Mucosa of rectum (tissue), 2 donors: ENCODE results near the gene PPBP.

Experiments used
- H3K27ac ChIP-seq, 2 donors: one replicate each; pipeline ENCODE4 v1.7.0; 2013; ENCODE audit warnings: inconsistent platforms in 2 of 2, low read depth in 2 of 2, low read length in 2 of 2
- H3K27me3 ChIP-seq, 2 donors: one replicate each; pipeline ENCODE4 v1.7.0; 2013; ENCODE audit warnings: low read length in 2 of 2; ENCODE audit not compliant: control insufficient read depth in 2 of 2, insufficient read depth in 2 of 2
- H3K36me3 ChIP-seq, 2 donors: one replicate each; pipeline ENCODE4 v1.7.0; 2013; ENCODE audit warnings: low read length in 2 of 2; ENCODE audit not compliant: control insufficient read depth in 2 of 2, insufficient read depth in 2 of 2
- H3K4me1 ChIP-seq, 2 donors: one replicate each; pipeline ENCODE4 v1.7.0; 2013; ENCODE audit warnings: low read length in 2 of 2, mild to moderate bottlenecking in 1 of 2; ENCODE audit not compliant: control insufficient read depth in 2 of 2, insufficient read depth in 2 of 2
- H3K4me3 ChIP-seq, 2 donors: one replicate each; pipeline ENCODE4 v1.7.0; 2013; ENCODE audit warnings: low read length in 2 of 2
- H3K9ac ChIP-seq, 2 donors: one replicate each; pipeline ENCODE4 v1.7.0; 2013; ENCODE audit warnings: low read length in 2 of 2, low read depth in 1 of 2, mild to moderate bottlenecking in 1 of 2
- H3K9me3 ChIP-seq, 2 donors: one replicate each; pipeline ENCODE4 v1.7.0; 2013; ENCODE audit warnings: low read length in 2 of 2; ENCODE audit not compliant: control insufficient read depth in 2 of 2
- donor health status: healthy.
- donor health status: Normal muscosa, but diverticular disease.

The PPBP gene, protein sequence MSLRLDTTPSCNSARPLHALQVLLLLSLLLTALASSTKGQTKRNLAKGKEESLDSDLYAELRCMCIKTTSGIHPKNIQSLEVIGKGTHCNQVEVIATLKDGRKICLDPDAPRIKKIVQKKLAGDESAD

DNA sequence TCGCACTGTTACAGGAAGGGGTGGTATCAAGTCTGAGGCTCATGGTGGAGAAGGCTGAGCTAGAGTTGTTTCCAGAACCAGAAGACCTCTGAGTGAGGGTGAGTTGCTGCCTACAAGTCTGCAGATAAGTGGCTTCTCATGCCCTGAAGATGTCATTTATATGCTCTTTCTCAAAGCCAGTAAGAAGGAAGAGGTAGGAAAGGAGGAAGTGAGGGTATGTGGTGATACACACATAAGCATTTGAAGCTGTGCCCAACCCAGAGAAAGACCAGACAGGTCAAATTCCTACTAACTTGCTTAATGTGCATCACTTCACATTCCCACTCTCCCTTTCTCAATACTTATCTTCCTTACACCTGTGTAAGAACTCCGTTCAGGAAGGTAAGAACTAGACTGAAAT is at the start of gene PPBP:
Gene PPBP (minus strand): TSS at position 130 of the 400 bp plus-strand sequence. CDS start 87 bp downstream, at position 43.
- Histone ChIP-seq H3K4me1 (no peaks in the 10 kb centered on the region), H3K27me3 (no peaks in the 10 kb centered on the region), H3K4me3 (no peak within 1 kb of the TSS), H3K9me3 (no peaks in the 10 kb centered on the region), H3K27ac (no peak within 1 kb of the TSS), H3K36me3 (no peaks in the 10 kb centered on the region), H3K9ac (no peak within 1 kb of the TSS)

DNA sequence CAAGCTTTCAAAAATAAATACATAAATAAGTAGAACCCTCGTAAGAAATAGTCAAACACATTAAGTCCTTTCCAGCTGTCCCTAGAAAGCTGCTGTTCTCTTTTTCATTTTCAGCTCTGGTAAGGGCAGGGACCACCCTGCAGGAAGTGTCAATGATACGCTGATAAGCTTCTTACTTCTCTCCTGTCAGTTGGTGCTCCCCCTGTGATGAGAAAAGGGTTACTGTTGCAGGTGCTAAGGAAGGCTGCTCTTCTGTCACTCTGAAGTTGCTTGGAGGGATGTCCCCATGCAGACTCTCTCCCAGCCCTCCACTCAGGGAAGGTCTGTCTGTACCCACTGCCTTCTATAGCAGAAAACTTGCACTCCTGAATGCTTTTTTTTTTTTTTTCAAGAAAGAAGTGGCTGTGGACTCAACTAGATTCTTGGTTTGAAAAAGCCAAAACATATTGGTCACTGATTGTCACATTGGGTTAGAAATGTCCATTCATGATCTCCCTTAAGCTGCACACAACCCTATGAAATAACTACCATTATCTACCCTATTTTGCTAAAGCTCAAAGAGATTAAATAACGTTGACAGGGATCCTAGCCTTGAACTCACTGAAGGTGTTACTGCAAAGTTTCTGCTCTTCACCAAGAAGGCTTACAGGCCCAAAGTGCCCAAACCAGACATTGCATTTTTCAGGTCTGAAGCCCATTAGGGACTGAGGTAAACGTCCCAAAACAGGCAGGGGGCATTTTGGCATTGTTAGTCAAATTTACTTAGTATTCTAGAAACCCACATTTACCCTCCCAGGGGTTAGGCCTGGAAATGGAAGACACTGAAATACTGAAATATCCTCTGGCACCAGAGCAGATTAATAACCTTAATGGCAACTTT is 49.3 kb upstream of the PPBP start:
- peaks cover 0 to 10% of the 10 kb centered on the region in 2 donors for H3K4me1 ChIP-seq
- no peaks in the 10 kb centered on the region for H3K9me3 ChIP-seq
- peak overlapping the region; percentile 87 to 91 for H3K9ac ChIP-seq
- no peaks in the 10 kb centered on the region for H3K36me3 ChIP-seq
- H3K4me3 ChIP-seq: peak overlapping the region; percentile 88 to 95
- H3K27ac ChIP-seq: peak overlapping the region in 1 of 2 donors; percentile 69
- no peaks in the 10 kb centered on the region for H3K27me3 ChIP-seq

DNA sequence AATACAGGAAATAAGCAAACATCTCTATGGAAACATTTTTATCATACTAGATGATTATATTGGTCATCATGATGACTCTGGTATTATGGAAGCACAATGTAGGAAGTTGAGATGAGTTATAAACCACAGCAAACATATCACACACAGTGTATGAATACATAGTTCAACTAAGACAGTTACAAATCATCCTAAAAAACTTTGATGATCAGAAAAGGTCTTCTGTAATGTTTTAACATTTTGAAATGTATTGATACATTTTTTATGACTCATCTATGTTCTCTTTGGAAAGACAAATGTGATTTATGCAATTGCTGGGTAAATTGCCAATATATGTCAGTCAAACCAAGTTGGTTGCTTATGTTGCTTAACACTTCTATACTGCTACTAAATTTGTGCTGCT is 45.7 kb upstream of the PPBP start:
- H3K9me3 ChIP-seq: no peaks in the 10 kb centered on the region
- H3K4me3 ChIP-seq: no peak overlapping the region
- no peaks in the 10 kb centered on the region for H3K36me3 ChIP-seq
- H3K4me1 ChIP-seq: peaks cover 4 to 10% of the 10 kb centered on the region in 2 donors
- no peak overlapping the region for H3K9ac ChIP-seq
- no peaks in the 10 kb centered on the region for H3K27me3 ChIP-seq
- no peak overlapping the region for H3K27ac ChIP-seq

DNA sequence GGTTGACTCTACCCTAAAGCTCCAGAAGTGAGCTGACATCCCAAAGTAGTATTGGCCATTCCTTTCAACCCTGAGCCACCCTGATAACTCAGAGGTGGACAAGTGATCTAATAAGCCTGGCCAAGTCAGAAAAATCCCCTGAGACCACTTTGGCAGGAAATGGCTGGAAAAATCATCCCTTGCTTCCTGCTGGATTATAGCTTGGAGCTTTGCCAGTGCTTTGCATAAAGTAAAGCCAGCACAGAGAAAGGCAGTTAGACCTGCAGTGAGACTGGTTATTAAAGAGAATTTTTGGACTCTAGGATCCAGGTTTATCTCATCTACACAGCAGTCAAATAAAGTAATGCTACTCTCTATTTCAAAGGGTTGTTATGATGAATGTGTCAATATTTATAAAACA is 44.1 kb upstream of the PPBP start:
- Histone ChIP-seq H3K4me1 (peaks cover under 1 to 4% of the 10 kb centered on the region in 2 donors), H3K9ac (no peak overlapping the region), H3K27ac (peak overlapping the region; percentile 30 to 62), H3K27me3 (no peaks in the 10 kb centered on the region), H3K36me3 (no peaks in the 10 kb centered on the region), H3K9me3 (no peaks in the 10 kb centered on the region), H3K4me3 (no peak overlapping the region)

DNA sequence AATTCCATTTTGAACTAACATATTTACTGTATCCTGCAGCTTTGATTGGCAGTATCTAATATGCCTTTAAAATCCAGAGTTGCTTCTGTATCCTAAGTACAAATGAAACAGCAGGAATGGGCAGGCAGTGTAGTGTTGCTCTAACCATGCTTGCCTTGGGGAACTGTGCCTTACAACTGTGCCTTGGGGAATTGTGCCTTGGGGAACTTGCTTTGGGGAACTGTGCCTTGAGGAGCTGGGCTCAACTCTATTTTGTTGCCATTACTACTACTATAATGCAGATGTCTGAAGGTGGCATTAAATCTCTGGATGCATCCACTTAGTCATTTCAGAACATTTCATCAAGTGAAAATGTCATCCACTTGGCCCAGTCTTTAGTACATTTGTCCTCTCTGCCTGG is 43.6 kb upstream of the PPBP start:
- H3K4me1 ChIP-seq: peaks cover 0 to 4% of the 10 kb centered on the region in 2 donors
- no peaks in the 10 kb centered on the region for H3K9me3 ChIP-seq
- H3K4me3 ChIP-seq: no peak overlapping the region
- H3K36me3 ChIP-seq: no peaks in the 10 kb centered on the region
- H3K27me3 ChIP-seq: no peaks in the 10 kb centered on the region
- H3K9ac ChIP-seq: no peak overlapping the region
- H3K27ac ChIP-seq: peak overlapping the region; percentile 30 to 62

DNA sequence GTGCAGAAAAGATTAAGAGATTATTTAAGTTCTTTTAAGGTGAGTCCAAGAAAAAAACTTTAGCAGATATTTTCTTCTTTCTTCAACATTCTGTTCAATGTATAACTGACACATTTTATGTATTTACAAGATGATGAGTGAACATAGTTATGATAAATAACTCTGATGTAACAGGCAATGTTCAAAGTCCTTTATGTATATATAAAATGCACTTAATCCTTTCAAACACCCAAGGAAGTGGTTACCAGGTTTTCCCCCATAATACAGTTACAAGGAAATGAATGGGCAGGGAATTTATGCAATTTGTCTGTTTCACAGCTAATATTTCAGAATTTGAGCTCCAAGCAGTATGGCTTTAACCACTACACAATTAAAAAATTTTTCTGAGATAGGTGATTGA is 42.3 kb upstream of the PPBP start:
- Histone ChIP-seq H3K9me3 (peaks cover 0 to 4% of the 10 kb centered on the region in 2 donors), H3K9ac (no peak overlapping the region), H3K36me3 (no peaks in the 10 kb centered on the region), H3K27me3 (no peaks in the 10 kb centered on the region), H3K4me1 (peaks cover 0 to 4% of the 10 kb centered on the region in 2 donors), H3K4me3 (no peak overlapping the region), H3K27ac (no peak overlapping the region)

DNA sequence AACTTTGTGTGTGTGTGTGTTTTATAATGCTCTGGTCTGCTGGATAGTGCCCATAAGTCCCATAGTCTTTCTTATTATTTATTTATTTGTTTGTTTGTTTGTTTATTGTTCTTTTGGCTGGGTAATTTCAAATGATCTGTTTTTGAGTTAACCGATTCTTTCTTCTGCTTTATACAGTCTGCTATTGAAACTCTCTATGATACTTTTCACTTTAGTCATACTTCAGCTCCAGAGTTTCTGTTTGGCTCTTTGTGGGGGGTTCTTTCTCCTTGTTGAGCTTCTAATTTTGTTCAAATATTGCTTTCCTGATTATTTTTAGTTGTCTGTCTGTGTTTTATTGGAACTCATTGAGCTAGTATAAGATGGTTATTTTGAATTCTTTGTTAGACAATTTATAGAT is 40.5 kb upstream of the PPBP start:
- Histone ChIP-seq H3K4me3 (no peak overlapping the region), H3K9me3 (peaks cover 0 to 4% of the 10 kb centered on the region in 2 donors), H3K9ac (no peak overlapping the region), H3K36me3 (no peaks in the 10 kb centered on the region), H3K27ac (no peak overlapping the region), H3K27me3 (no peaks in the 10 kb centered on the region), H3K4me1 (peaks cover 4 to 5% of the 10 kb centered on the region in 2 donors)

DNA sequence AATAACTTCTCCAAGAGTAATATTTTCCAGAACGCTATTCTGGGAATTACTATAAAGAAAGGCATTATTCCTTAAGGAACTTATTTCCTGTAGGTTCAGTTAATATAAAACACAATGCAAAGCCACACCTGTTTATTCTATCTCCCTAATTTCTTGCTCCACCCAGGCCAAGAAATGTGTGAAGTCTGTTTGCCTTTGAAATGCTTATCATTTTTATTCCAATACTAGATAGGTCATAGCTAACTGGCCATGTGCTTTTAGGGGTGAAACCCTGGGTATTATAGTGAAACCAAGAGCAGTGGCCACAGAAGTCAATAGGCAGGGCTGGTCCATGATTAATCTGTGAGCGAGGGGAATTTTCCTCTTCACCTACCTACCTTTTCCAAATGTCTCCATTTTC is 35.7 kb upstream of the PPBP start:
- H3K4me3 ChIP-seq: peak overlapping the region in 1 of 2 donors; percentile 39
- H3K27me3 ChIP-seq: no peaks in the 10 kb centered on the region
- H3K4me1 ChIP-seq: peaks cover 0 to 5% of the 10 kb centered on the region in 2 donors
- no peak overlapping the region for H3K9ac ChIP-seq
- H3K27ac ChIP-seq: peak overlapping the region; percentile 72 to 81
- H3K36me3 ChIP-seq: no peaks in the 10 kb centered on the region
- peaks cover 0 to 4% of the 10 kb centered on the region in 2 donors for H3K9me3 ChIP-seq

DNA sequence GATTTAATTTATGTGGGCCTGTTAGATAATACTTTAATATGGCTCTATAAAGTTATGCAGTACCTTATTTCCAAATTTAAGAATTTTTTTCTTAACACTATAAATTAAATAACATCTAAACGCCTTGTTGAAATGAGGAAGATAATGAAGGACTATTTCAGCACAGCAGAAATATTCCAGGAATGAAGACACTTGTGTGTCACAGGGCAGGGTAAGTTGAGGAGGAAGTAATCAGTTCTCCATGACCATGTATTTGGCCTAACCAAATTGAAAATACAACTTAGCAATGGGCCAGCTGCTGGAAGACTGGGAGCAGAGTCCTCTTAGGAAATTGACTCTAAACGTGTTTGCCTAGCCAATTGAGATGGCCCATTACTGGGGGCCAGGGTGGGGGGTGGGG is 33.6 kb upstream of the PPBP start:
- H3K4me3 ChIP-seq: no peak overlapping the region
- peaks cover 0 to 4% of the 10 kb centered on the region in 2 donors for H3K9me3 ChIP-seq
- peaks cover under 1 to 5% of the 10 kb centered on the region in 2 donors for H3K4me1 ChIP-seq
- H3K9ac ChIP-seq: no peak overlapping the region
- no peaks in the 10 kb centered on the region for H3K27me3 ChIP-seq
- H3K36me3 ChIP-seq: no peaks in the 10 kb centered on the region
- H3K27ac ChIP-seq: no peak overlapping the region

DNA sequence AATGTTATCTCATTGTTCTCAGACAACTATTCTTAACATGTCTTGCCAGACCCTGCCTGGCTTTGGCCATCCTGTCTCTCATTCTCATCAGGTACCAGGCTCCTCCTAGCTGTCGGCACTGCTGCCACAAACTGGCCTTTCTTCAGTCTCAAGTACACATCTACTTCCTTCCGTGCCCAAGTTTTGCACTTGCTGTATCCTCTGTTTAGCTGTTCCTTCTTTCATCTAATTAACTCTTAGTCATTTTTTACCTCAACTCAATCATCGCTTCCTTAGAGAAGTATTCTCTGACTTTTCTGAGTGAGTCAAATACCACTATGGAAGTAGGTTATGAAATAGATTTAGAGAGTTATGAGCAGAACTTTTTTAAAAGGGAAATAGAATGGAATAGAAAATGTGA is 30.8 kb upstream of the PPBP start:
- Histone ChIP-seq H3K9me3 (no peaks in the 10 kb centered on the region), H3K4me3 (no peak overlapping the region), H3K4me1 (peaks cover 0 to 3% of the 10 kb centered on the region in 2 donors), H3K27ac (no peak overlapping the region), H3K9ac (no peak overlapping the region), H3K36me3 (no peaks in the 10 kb centered on the region), H3K27me3 (no peaks in the 10 kb centered on the region)
